ENCODE results near the gene MAP7.

MAP7 gene

GRCh38 chr6:136527831-136528230 is 22.4 kb downstream of the MAP7 start:
- no peak for DNase-seq

DNA sequence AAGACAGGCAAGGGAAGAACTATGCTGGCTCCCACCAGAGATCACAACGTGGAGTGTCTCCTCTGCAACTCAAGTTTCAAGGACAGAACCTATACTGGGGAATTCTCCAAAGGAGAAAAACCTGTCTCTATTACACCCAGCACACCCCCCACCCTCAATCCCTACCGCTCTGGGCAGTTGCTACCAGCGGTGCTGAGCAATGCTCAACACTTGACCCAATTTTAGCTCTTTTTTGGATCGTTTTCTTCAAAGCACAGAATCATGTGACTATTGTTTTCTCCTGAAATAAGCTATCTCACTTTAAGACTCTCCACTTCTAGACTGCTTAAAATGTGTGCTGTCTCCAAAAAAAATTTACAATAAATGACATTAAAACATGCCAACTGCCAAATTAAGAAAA is 23.3 kb downstream of the MAP7 start:
- no peak for DNase-seq

DNA sequence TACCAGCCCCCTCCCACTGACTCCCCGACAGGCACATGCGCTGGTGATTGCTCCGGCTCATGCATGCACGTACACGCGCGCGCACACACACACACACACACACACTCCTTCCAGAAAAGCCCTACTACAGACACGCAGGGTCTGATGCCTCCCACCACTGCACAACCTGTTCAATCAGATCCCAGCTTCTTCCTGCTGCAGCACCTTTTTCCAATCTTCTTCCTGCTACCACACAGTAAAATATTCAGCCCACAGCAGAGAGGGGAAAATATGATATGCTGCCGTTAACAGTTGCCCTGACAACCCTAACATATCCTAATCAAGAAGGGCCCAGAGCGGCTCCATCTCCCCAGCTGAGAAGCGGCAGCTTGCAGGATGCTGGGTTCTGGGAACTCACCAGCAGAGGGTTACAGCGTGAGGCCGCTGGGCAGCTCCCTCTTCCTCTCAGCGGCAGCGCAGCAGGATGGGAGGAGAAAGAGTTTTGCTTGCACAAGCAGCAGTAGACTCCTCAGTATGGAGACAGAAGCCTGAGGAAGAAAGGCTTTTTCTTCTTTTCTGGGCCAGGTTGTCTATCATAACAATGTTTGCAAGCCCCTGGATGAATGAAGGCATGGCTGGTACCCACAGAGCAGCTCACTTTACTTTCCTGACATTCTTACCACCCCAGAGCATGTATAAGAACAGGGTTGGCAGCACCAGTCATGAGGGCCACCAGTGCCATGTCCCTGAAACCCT is 23.9 kb downstream of the MAP7 start:
- no peak for DNase-seq

DNA sequence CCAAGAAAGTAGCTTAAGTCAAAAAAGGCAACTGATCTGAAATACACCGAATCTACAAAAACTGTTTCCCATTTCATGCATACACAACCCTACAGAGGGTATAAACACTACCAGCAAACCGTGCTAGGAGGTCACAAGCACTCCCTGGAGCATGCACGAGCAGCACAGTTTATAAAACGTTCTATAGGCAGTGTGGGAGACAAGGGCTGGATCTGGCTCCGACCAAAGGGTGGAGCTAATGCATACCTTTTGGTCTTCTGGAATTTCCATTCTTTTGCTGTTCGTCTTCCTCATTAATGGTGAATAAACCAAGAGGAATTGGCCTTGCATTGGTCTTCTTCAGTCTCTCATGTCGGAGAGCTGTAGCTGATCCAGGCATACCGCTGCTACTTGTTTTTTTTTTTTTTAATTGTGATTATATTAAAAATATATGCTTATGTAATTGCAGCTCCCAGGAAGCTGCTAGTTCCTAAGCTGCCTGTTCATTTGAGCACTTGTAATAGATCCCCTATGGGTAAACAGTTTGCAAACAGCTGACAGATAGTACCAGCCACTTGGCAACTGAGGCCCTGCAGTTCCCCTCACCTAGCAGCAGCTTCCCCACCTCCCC is 24.5 kb downstream of the MAP7 start:
- DNase-seq, result no peak

DNA sequence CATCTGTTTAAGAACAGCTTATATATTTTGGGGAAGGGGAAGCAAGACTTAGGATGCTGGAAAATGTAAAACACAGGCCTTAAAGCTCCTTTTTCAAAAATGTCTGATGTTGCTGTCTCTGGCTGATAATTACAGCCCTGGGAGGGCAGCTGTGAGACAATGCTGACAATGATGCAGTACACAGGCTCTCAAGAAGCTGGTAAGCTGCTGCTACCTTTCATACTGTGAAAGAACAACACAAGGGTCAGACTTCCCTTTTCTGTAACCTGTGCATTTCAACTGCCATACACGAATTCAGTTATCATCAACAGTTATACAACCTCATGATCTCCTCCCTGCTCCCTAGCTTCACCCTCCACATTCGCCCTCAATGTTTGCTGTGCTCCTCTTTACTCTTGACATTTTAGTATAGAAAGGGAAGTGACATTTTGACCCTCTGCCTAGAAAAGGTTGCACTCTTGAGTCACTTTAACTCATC is 25.2 kb downstream of the MAP7 start:
- DNase-seq, result no peak

- no peak for DNase-seq
These were observed 25.8 kb downstream of the MAP7 start for GRCh38 chr6:136524339-136524935.

GRCh38 chr6:136523196-136523595 is 27.0 kb downstream of the MAP7 start:
- DNase-seq, result no peak

DNA sequence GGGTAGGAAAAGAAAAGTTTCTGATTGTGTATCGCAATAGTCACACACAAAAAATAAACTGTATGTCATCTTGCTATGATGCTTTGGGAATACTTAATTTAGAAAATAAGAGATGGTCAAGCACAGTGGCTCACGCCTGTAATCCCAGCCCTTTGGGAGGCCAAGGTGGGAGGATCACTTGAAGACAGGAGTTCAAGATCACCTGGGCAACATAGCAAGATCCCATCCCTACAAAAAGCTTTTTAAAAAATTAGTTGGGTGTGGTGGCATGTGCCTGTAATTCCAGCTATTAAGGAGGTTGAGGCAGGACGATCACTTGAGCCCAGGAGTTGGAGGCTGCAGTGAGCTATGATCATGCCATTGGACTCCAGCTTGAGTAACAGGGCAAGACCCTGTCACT is 27.6 kb downstream of the MAP7 start:
- DNase-seq, result no peak

GRCh38 chr6:136521911-136522310 is 28.3 kb downstream of the MAP7 start:
- no peak for DNase-seq

DNA sequence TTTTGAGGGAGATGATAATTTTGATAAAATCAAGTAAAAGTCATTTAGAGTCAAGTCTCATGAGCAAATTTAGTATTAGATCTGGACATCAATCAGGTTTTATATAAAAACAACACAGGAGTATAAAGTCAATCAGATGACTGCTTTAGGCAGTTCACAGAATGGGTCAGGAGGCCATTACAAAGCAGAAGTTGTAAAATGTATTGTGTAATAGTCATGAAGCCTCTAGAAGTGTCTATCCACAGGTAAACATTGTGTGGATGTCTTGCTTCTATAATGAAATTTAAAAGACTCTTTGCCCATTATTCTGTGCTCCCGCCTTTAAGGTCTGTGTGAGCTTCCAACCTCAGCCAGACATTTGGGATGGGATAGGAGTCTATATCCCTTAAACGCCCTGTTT is 28.8 kb downstream of the MAP7 start:
- no peak for DNase-seq

- DNase-seq, result no peak
These were observed 29.7 kb downstream of the MAP7 start for GRCh38 chr6:136520517-136520916.

DNA sequence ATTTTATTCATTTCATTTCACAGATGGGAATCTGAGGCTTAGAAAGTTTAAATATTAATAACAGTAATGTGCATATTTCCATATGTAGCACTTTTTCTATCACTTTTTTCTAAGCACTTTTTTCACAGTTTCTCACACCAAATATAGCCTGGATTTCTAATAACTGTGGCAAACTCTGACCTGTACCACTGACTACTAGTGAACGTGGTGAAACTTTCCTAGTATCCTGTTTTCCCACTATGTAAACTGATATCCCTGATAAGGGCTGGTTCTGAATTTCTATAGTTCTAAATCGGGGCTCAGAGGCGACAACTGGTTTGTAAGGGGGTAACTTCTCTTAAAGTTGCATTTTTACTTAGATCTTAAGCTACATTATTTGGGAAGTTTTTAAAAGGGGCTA is 32.6 kb downstream of the MAP7 start:
- DNase-seq, result no peak

- no peak for DNase-seq
These were observed 33.2 kb downstream of the MAP7 start for GRCh38 chr6:136517002-136517401.

DNA sequence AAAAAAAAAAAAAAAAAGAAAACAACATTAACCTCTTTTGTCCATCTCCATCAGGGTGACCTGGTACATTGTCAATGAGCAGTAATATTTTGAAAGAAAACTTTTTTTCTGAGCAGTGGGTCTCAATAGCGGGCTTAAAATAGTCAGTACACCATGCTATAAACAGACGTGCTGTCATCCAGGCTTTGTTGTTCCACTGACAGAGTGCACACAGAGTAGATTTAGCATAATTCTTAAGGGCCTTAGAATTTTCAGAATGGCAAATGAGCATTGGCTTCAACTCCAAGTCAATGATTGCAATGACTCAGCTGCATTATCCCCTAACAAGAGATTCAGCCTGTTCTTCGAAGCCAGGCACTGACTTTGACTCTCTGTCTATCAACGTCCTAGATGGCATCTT is 35.6 kb downstream of the MAP7 start:
- DNase-seq, result no peak

DNA sequence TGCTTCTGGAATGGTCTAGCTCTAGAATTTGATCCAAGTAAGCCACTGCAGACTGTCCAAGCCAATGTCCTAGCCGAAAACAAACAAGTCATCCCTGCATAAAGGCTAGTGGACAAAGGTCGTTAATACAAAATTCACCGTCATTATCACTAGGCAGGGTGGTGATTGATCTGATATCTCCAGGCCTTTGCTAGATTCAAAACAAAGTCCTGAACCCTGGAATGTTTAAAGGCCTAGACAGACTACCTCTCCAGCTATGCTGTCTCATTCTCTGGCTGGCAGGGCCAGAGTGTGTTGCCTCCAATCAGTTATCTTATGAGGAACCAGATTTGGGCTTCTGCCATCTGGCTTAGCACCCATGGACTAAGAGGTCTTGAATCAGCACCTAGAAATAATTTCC is 38.3 kb downstream of the MAP7 start:
- no peak for DNase-seq

- DNase-seq, result no peak
These were observed 38.8 kb downstream of the MAP7 start for GRCh38 chr6:136511397-136511796.

GRCh38 chr6:136510782-136511181 is 39.4 kb downstream of the MAP7 start:
- DNase-seq, result no peak

DNA sequence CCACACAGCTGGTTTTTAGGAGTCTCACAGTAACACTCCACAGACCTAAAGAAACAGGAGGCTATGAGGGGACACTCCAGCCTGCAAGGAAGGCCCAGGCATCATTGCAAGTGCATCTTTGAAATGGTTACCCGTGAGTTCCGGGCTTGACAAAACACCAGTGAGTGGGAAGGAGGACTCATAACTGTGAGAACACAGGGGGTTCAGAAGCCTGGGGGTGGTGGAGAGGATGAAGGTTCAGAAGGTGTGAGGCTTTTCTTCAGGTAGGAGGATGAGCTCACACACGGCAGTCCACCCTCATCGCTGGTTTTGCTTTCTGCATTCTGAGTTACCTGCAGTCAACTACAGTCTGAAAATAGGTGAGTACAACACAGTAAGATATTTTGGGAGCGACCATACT is 39.9 kb downstream of the MAP7 start:
- DNase-seq, result no peak

GRCh38 chr6:136508725-136509392 is 41.4 kb downstream of the MAP7 start:
- DNase-seq, result no peak

- DNase-seq, result no peak
These were observed 44.0 kb downstream of the MAP7 start for GRCh38 chr6:136506124-136506799.

GRCh38 chr6:136503303-136504029 is 46.8 kb downstream of the MAP7 start:
- no peak for DNase-seq

DNA sequence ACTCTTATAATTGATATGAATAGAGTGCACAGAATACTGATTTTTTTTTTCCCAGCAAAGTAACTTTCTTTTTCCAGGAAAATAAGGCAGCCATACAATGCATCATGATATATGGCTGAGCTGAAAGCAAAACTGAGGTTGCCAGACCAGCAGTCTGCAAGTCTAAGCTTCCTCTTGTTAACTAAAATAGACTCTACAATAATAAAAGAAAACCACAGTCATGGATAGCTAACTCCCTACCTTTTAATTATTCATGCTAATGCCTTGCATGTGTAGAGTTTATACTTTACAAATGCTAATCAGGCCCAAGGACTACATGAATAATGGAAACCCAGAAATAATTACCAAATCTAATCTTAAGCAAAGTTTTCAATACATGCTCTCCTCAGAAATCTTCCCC is 47.4 kb downstream of the MAP7 start:
- no peak for DNase-seq

DNA sequence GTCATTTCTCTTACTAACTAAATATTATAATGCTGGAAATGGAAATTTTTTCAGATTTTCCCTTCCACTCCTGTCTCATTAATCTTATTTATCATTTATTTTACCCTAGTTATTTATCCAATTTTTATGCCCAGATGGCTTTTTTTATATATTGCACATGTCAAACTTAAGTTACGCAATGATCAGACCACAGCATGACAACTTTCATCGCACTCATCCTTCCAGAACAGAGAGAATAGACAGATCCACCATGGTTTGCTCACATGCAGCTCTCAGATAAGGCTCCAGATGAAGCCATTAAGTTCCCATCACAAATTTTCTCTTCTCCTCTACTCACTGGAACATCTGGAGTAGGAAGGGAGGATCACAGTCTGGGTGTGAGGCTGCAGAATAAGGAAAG is 48.7 kb downstream of the MAP7 start:
- DNase-seq, result no peak
